LoVo (cell line): ENCODE results near the gene ORC1.
"Not testable (repeated sequence)": the region's sequence is repeated elsewhere in the genome, so short reads cannot be mapped to it uniquely, and the experiment has no call there.

Experiments used
- DNase-seq: peaks from one replicate; pipeline ENCODE4 v3.0.0-alpha.2; 2016; ENCODE audit warnings: low spot score

Gene ORC1

GRCh38 chr1:52386458-52386857 is 17.8 kb downstream of the ORC1 start:
- no peak for DNase-seq

- DNase-seq, result no peak
These were observed 18.8 kb downstream of the ORC1 start for GRCh38 chr1:52385376-52385775.

GRCh38 chr1:52369851-52370250 is 34.4 kb downstream of the ORC1 start:
- DNase-seq, result not testable (repeated sequence)

GRCh38 chr1:52368383-52369172 is 35.6 kb downstream of the ORC1 start:
- DNase-seq, result peak; percentile 73

GRCh38 chr1:52367272-52367671 is 37.0 kb downstream of the ORC1 start:
- no peak for DNase-seq

GRCh38 chr1:52366517-52366827 is 37.8 kb downstream of the ORC1 start:
- no peak for DNase-seq

- DNase-seq, result peak; percentile 99
These were observed 38.3 kb downstream of the ORC1 start, which contains the start of gene CC2D1B for GRCh38 chr1:52365746-52366516. Gene CC2D1B (minus strand): TSS chr1:52366205. CDS start chr1:52364620, 1,585 bp downstream.

- peak; percentile 50 for DNase-seq
These were observed 39.0 kb downstream of the ORC1 start for GRCh38 chr1:52365071-52365745.

- no peak for DNase-seq
These were observed 39.9 kb downstream of the ORC1 start for GRCh38 chr1:52364235-52364839.

GRCh38 chr1:52360595-52360968 is 43.6 kb downstream of the ORC1 start:
- DNase-seq, result no peak

GRCh38 chr1:52359676-52360594 is 44.3 kb downstream of the ORC1 start:
- no peak for DNase-seq

- no peak for DNase-seq
These were observed 45.2 kb downstream of the ORC1 start for GRCh38 chr1:52358851-52359497.

- no peak for DNase-seq
These were observed 46.8 kb downstream of the ORC1 start for GRCh38 chr1:52357397-52357796.

- DNase-seq, result no peak
These were observed 47.3 kb downstream of the ORC1 start for GRCh38 chr1:52356818-52357355.

- no peak for DNase-seq
These were observed 48.2 kb downstream of the ORC1 start for GRCh38 chr1:52355847-52356505.

- DNase-seq, result no peak
These were observed 48.8 kb downstream of the ORC1 start for GRCh38 chr1:52355436-52355835.

GRCh38 chr1:52352690-52353089 is 51.5 kb downstream of the ORC1 start:
- DNase-seq, result no peak

- no peak for DNase-seq
These were observed 55.4 kb downstream of the ORC1 start for GRCh38 chr1:52348704-52349300.

GRCh38 chr1:52346653-52347052 is 57.6 kb downstream of the ORC1 start:
- no peak for DNase-seq

- no peak for DNase-seq
These were observed 59.0 kb downstream of the ORC1 start for GRCh38 chr1:52345252-52345651.
